GM13977 (cell line): ENCODE data around the gene BTBD16.

Source experiments
- DNase-seq: peaks from one replicate; pipeline ENCODE4 v3.0.0; 2012; ENCODE audit warnings: low spot score
- CTCF ChIP-seq: IDR thresholded peaks from 2 replicates; pipeline ENCODE4 v1.5.1; 2012; ENCODE audit warnings: mild to moderate bottlenecking, control low read depth; ENCODE audit not compliant: insufficient read depth; ENCODE audit errors: extremely low read depth, missing control alignments
- in situ Hi-C: fragments of 300-500 bp; cut with MboI; formaldehyde crosslinking; loops from one replicate; pipeline ENCODE4 v1.12.0; 2022; ENCODE audit warnings: low sequenced_read_pairs, low pct_unique_long_range_greater_than_20kb, mixed read lengths, inconsistent platforms; ENCODE audit not compliant: unreplicated experiment

The BTBD16 gene

GRCh38 chr10:122311051-122311410, 39.9 kb downstream of the BTBD16 start:
- TF ChIP-seq CTCF: no peak
- DNase-seq: no peak
- in situ Hi-C loops: no loop called here

GRCh38 chr10:122311716-122312115, 40.6 kb downstream of the BTBD16 start:
- in situ Hi-C loops: no loop called here
- DNase-seq: no peak
- no peak for TF ChIP-seq CTCF

- no peak for DNase-seq
- no peak for TF ChIP-seq CTCF
- in situ Hi-C loops: no loop called here
Measured at GRCh38 chr10:122316224-122316884, 45.3 kb downstream of the BTBD16 start.

GRCh38 chr10:122321960-122322359, 50.9 kb downstream of the BTBD16 start:
- no peak for TF ChIP-seq CTCF
- no peak for DNase-seq
- in situ Hi-C loops: no loop called here

- in situ Hi-C loops: no loop called here
- DNase-seq: no peak
- TF ChIP-seq CTCF: no peak
Measured at GRCh38 chr10:122323189-122323588, 52.1 kb downstream of the BTBD16 start.

GRCh38 chr10:122323941-122324675, 53.0 kb downstream of the BTBD16 start:
- in situ Hi-C loops: no loop called here
- DNase-seq: no peak
- no peak for TF ChIP-seq CTCF

- TF ChIP-seq CTCF: no peak
- in situ Hi-C loops: loop anchor here (25.0 kb wide), 1 partner anchor 112 kb away; no protein-coding TSS in a partner anchor
- no peak for DNase-seq
Measured at GRCh38 chr10:122325235-122325634, 54.1 kb downstream of the BTBD16 start.
